Measurements from ENCODE around the gene CMTM1.
A peak's percentile ranks its signal among the peaks of the same experiment; 100 is the strongest.

CMTM1 gene

GRCh38 chr16:66539623-66540469 lies 26.4 kb upstream of the CMTM1 start:
- no peak for DNase-seq (ENCODE audit: low read depth)

DNA sequence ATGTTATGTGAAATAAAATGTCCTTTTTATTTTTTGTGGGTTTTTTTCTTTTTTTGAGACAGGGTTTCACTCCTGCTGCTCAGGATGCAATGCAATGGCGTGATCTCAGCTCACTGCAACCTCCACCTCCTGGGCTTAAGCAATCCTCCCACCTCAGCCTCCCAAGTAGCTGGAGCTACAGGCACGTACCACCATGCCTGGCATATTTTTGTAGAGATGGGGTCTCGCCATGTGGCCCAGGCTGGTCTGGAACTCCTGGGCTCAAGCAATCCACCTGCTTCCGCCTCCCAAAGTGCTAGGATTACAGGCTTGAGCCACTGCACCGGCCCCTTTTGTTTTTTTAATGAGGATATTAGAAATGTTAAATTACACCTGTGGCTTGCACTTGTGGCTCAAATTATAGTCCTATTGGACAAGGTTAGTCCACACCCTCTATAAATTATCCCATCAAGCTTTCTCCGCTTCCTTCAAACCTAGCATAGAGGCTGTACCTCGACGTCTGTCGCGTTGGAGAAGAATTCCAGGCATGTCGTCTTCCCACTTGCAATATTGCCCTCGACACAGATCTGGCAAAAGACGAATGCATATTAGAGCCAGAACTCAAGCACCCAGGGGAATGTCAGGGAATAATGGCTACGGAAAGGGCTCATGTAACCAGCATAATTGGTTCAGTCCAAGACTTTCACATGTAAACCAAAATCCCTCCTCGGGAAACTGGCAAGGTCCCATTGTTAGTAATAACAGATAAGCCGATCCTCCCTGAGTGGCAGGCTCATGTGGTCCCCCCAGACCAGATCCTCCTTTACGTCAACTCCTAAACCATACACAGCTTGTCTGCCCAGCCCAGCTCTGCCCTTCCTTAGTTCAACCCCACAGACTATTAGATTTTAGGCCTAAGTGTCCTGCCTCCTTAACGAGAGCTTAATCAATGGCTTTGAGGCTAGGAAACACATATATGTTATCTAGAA lies 24.6 kb upstream of the CMTM1 start:
- no peak for DNase-seq (ENCODE audit: low read depth)

DNA sequence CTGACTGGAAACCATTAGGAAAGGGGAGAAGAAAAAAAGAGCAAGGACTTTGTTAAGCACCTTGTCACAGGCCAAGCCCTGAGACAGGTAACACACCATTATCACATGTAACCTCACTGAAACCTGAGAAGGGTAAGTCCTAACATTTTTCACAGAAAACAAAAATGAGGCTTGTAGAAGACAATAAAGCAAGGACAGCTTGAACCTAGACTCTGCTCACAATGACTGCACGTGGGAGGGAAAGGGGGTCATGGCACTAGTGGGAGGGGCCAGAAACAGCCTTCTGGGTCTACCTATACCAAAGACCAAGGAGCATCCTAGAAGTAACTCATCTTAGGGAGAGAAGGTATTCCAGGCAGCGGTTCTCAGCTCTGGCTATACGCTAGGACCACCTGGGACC lies 23.8 kb upstream of the CMTM1 start:
- DNase-seq (ENCODE audit: low read depth), result no peak

DNA sequence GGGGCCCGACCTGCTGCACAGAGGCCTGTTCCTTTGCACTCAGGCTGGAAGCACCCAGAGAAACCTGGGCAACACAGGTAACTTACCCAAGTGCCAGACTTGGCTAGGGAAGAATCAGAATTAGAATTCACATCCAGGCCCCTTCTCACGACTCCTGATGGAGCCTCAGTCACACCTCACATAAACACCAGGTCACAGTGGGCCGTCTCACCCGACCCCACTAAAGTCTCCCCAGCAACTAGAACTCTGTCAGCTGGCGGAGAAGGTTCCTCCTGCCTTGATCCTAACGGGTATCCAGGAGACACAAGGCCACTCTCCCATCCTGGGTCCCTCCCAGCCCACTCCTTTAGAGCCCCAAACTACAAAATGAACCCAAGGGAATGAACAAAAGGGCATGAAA lies 22.7 kb upstream of the CMTM1 start:
- no peak for DNase-seq (ENCODE audit: low read depth)

- DNase-seq (ENCODE audit: low read depth), result no peak
These were observed 22.1 kb upstream of the CMTM1 start for GRCh38 chr16:66544016-66544757.

DNA sequence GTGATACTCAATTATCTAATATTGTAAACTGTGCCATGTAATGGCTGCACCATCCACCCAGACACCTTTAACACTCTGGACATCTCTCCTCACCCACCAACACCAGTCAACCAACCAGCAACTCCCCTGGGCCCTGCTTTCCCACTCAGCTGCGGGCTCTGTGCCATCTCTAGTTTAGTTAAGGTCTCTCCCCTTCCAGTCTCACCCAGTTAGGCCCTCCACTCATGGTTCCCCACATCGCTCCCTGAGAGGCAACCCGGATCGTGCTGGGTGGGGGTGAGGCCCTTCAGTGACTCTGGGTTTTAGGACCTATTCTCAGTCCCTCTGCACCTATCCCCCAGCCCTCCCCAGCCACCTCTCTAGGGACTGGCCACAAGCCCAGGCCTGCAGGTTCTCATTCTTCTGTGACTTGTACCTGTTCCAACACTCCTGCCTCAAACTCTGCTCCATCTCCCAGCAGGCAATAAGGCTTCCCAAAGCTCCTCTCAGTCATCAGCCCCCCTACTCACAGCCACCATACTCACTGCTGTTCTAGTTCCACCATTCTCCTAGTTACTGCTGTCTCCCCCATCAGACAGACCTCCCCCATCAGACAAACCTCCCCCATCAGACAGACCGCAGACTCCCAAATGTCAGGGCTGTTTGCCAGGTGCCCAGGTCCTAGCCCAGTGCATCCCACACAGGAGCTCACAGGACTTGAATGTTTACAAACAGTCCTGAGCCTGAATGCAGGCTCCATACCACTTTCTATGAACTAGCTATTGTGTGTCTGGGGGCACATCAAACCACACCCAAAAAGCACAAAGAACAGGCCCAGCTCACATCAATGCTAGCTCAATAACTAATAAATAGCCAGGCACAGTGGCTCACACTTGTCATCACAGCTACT lies 18.9 kb upstream of the CMTM1 start:
- DNase-seq (ENCODE audit: low read depth), result no peak

GRCh38 chr16:66548068-66548467 lies 18.2 kb upstream of the CMTM1 start:
- DNase-seq (ENCODE audit: low read depth), result no peak

DNA sequence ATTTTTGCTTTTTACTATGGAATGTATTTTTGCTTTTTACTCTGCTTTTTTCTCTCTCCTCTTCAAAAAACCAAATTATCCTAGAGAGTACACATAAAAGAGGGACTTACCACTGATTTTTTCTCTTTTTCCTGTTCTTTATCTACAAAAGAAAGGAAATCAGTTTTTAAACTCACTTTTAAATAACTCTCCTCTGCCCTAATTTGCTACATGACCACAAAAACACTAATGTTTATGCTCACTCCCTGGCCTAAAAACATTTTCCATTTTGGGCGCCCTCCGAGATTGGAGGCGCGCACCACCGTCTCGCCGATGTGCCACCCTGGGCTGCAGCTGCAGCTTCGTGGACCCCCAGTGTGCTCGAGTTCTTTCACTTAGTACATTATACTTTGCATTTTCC lies 17.4 kb upstream of the CMTM1 start:
- no peak for DNase-seq (ENCODE audit: low read depth)

- DNase-seq (ENCODE audit: low read depth), result peak; percentile 46
These were observed 16.7 kb upstream of the CMTM1 start, which contains the start of gene TK2 for GRCh38 chr16:66549284-66550131. Gene TK2 (minus strand): TSS chr16:66550122. CDS start chr16:66550061, 61 bp downstream.

DNA sequence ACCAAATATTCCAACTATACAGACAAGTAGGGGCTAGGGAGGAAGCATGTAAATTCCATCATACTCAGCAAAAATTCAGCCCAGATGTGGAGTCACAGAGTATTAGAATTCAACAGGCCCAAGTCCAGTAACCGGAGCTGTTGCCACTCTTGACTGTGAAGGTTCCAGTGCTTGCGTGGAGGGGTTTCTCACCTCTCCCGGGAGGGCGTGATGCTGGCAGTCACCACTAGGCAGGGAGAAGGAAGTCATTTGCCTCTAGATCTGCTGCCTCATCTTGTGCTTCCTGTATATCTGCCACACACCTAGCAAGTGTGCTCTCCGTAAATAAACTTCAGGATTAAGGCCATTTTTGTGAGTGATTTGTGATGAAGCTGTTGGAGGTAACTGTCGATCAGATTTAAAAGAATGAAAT lies 14.9 kb upstream of the CMTM1 start:
- no peak for DNase-seq (ENCODE audit: low read depth)

DNA sequence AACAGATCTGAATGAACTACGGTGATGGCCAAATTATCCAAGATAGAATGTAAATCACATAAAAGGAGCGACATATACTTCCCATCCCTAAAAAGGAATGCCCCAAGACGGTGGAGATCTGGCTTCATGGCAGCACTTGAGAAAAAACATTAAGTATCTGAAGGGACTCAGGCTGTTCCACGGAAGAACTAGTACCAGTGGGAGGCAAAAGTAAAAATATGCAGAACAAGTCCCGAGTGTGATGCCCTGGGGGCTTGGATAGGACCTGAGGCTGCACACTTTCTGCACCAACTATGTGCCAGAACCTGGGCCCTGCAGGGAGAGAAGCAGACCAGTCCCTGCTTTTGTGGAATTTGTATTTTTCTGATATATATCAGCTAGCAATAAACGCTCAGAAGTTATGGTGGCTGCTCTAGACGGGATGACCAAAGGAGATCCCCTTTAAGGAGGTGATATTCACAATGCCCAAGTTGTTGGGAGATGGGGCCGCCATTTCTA lies 14.4 kb upstream of the CMTM1 start:
- DNase-seq (ENCODE audit: low read depth), result no peak

GRCh38 chr16:66552286-66553177 lies 13.7 kb upstream of the CMTM1 start, which contains the start of gene CKLF:
Gene CKLF (plus strand): TSS chr16:66552576. CDS start chr16:66552716, 140 bp downstream.
- DNase-seq (ENCODE audit: low read depth), result peak; percentile 72

DNA sequence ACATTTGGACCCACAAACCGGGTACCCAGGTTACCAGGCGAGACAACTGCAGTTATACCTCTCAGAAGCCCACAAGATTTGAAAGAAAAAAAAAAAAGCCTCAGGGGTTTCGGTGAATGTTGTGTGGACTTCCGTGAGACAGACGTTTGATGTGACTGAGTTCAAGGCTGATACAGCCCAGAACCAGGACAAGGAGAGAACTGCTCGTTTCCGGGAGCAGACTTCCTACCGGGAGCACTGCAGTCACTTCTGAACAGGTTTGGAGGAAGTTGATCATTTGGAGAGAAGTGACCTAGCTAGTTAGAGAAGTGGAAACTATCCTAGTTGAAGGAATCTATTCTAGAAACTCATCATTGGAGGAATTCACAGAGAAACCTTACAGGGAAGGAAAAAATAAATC lies 13.0 kb upstream of the CMTM1 start:
- DNase-seq (ENCODE audit: low read depth), result no peak

DNA sequence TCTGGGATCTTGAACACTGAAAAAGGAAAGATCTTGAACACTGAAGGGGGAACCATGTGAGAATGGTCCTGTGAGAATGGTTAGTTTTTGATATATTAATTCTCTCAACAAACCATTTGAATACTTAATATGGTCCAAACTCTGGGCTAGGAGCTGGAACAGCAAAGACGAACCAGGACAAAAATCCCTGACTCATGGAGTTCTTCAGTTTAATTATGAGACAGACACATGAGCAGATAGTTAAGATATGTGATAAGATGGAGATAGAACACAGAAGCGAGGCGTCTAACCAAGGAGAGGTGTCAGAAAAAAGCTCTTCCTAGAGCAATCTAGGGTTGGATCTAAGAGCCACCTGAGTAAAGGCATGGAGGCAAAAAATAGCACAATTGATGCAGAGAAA lies 12.2 kb upstream of the CMTM1 start:
- DNase-seq (ENCODE audit: low read depth), result no peak

DNA sequence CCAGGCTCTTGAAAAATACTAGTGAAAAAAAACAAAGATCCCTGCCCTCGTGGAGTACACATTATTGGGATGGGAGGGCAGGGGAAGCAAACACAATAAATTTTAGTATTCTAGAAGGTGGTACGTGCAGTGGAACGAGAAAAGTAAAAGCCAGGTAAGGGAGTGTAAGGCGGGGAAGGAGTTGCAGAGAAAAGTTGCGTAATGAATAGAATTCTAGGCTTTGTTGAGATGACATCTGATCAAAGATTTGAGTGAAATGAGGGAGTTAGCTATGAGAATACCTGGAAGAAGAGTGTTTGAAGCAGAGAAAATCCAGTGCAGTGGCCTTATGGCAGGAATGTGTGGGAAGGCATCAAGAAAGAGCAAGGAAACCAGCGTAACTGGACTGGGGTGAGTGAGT lies 11.7 kb upstream of the CMTM1 start:
- DNase-seq (ENCODE audit: low read depth), result no peak

- DNase-seq (ENCODE audit: low read depth), result no peak
These were observed 6.1 kb upstream of the CMTM1 start for GRCh38 chr16:66560107-66560506.

DNA sequence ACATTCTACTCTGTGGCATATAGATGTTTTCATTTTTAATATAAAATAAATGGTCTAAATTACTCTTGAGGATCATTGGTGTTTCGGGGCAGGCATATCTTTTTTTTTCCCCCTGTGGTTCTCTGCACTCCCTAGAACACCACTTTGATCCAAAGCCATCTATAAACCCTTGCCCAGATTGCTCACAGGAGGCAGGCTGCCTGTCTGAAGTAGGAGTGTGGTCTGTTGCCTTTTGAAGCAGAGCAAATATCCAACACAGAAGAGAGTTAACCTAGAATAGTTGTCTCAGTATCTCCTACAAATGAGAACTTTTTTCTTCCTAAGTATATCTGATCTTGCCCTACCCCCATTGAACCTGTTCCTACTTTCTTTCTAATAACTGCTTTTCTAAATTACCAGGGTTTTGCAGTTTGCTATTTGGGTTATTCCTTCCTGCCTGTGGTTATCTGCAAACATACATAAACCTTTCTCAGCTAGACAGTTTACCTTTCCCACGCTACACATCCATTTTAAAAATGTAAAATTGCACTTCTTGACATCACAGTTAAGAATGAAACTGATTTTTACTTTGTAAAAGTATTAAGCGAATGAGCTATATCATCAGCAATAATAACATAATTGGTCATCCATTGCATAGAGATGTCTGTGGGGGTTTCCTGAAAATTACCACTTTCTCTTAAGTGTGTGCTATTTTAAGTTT lies 4.7 kb upstream of the CMTM1 start:
- DNase-seq (ENCODE audit: low read depth), result no peak

DNA sequence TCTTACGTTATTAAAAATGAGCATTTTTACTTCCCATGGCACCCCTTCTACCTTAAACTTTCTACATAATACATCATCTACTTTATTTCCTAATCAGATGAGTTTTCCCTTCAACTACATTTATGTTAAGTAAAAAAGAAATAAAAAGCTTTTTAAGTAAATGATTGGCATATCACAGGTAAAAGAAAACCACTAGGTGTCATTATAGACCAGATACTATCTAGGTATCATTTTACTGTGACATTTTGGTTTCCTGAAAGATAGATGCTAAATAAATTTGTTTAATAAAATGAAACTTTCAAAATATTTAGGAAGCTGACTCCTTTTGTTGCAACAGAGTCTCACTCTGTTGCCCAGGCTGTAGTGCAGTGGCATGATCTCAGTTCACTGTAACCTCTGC lies 3.8 kb upstream of the CMTM1 start:
- no peak for DNase-seq (ENCODE audit: low read depth)
